LNCaP clone FGC (cell line): ENCODE results near the gene PRAME.

Experiments
- DNase-seq: peaks from one replicate; pipeline ENCODE4 v3.0.0-alpha.2; 2011; ENCODE audit warnings: low read depth
- H3K4me3 ChIP-seq: 2 replicates; pipeline ENCODE4 v1.5.1; 2011; ENCODE audit warnings: mild to moderate bottlenecking, low read depth, low read length, control low read depth
- CTCF ChIP-seq: IDR thresholded peaks from 2 replicates; pipeline ENCODE4 v1.5.1; 2012; ENCODE audit warnings: mild to moderate bottlenecking; ENCODE audit not compliant: control insufficient read depth, insufficient read depth; ENCODE audit errors: extremely low read depth

The PRAME gene

GRCh38 chr22:22547226-22547625 lies 11.8 kb downstream of the PRAME start:
- H3K4me3 ChIP-seq: no peak overlapping the region
- no peak for TF ChIP-seq CTCF
- no peak for DNase-seq

GRCh38 chr22:22546490-22546889 lies 12.6 kb downstream of the PRAME start:
- no peak for DNase-seq
- H3K4me3 ChIP-seq: no peak overlapping the region
- no peak for TF ChIP-seq CTCF

- H3K4me3 ChIP-seq: no peak overlapping the region
- DNase-seq: no peak
- TF ChIP-seq CTCF: no peak
Measured at GRCh38 chr22:22545084-22545483, 14.0 kb downstream of the PRAME start.

GRCh38 chr22:22538226-22538989 lies 20.7 kb downstream of the PRAME start:
- no peak for TF ChIP-seq CTCF
- DNase-seq: no peak
- no peak overlapping the region for H3K4me3 ChIP-seq

- no peak for TF ChIP-seq CTCF
- no peak overlapping the region for H3K4me3 ChIP-seq
- DNase-seq: no peak
Measured at GRCh38 chr22:22536916-22537315, 22.1 kb downstream of the PRAME start.

- no peak for TF ChIP-seq CTCF
- no peak for DNase-seq
Measured at GRCh38 chr22:22536515-22536914, 22.6 kb downstream of the PRAME start.

GRCh38 chr22:22535662-22536061 lies 23.4 kb downstream of the PRAME start:
- H3K4me3 ChIP-seq: no peak overlapping the region
- no peak for DNase-seq
- TF ChIP-seq CTCF: no peak

More at GRCh38 chr22:22536515-22536914, 22.6 kb downstream of the PRAME start:
- H3K4me3 ChIP-seq: no peak overlapping the region
